HG02642 (cell line): ENCODE data around the gene FOXG1.

Source experiments
- ATAC-seq: cut with Tn5 transposase; IDR thresholded peaks from one replicate; pipeline ENCODE4 v1.9.1; 2021; ENCODE audit warnings: mild to moderate bottlenecking; ENCODE audit not compliant: unreplicated experiment, poor library complexity

Gene FOXG1

GRCh38 chr14:28766469-28766955 is at the start of gene FOXG1:
TSS of gene FOXG1 (plus strand) at chr14:28766787. CDS start at chr14:28767280, 493 bp downstream.
- ATAC-seq, result peak; percentile 74

- no peak for ATAC-seq
Measured at GRCh38 chr14:28719130-28719529, 47.5 kb upstream of the FOXG1 start.

GRCh38 chr14:28731358-28731757 is 35.2 kb upstream of the FOXG1 start:
- no peak for ATAC-seq

- no peak for ATAC-seq
Measured at GRCh38 chr14:28742171-28742846, 24.3 kb upstream of the FOXG1 start.

GRCh38 chr14:28744126-28744525 is 22.5 kb upstream of the FOXG1 start:
- ATAC-seq, result no peak

GRCh38 chr14:28745176-28745575 is 21.4 kb upstream of the FOXG1 start:
- ATAC-seq, result no peak

GRCh38 chr14:28746247-28746646 is 20.3 kb upstream of the FOXG1 start:
- no peak for ATAC-seq

- peak; percentile 82 for ATAC-seq
Measured at GRCh38 chr14:28751467-28752058, 15.0 kb upstream of the FOXG1 start.

GRCh38 chr14:28754209-28754985 is 12.2 kb upstream of the FOXG1 start:
- ATAC-seq, result peak; percentile 49

GRCh38 chr14:28755198-28755815 is 11.3 kb upstream of the FOXG1 start:
- no peak for ATAC-seq

- ATAC-seq, result no peak
Measured at GRCh38 chr14:28755884-28756268, 10.7 kb upstream of the FOXG1 start.

GRCh38 chr14:28756269-28756883 is 10.2 kb upstream of the FOXG1 start:
- ATAC-seq, result no peak

- ATAC-seq, result no peak
Measured at GRCh38 chr14:28756884-28757570, 9.6 kb upstream of the FOXG1 start.

GRCh38 chr14:28757786-28758185 is 8.8 kb upstream of the FOXG1 start:
- ATAC-seq, result no peak

GRCh38 chr14:28758253-28758884 is 8.2 kb upstream of the FOXG1 start:
- ATAC-seq, result no peak

GRCh38 chr14:28758885-28759652 is 7.5 kb upstream of the FOXG1 start:
- ATAC-seq, result no peak

- no peak for ATAC-seq
Measured at GRCh38 chr14:28759653-28760313, 6.8 kb upstream of the FOXG1 start.

- ATAC-seq, result no peak
Measured at GRCh38 chr14:28760431-28760996, 6.1 kb upstream of the FOXG1 start.
